ENCODE measurements around the gene SHKBP1. TPM values are rescaled to one million over a fixed set of nuclear protein-coding genes. Genes with fewer than 3 reads are reported as not detected.

SHKBP1 gene
- total RNA-seq, 1 experiment from 2014 or later: 92.9 TPM

- H3K18ac ChIP-seq (ENCODE audit: insufficient read length, low read depth, low read length): no peak overlapping the region
These were observed 25.7 kb upstream of the SHKBP1 start for GRCh38 chr19:40550951-40551350.

More at GRCh38 chr19:40550951-40551350, 25.7 kb upstream of the SHKBP1 start:
- Histone ChIP-seq H3K14ac (ENCODE audit: insufficient read depth, low read length) (no peak overlapping the region), H2BK120ac (ENCODE audit: low read depth, low read length, poor library complexity, severe bottlenecking) (no peak overlapping the region), H4K5ac (ENCODE audit: insufficient read length, low read depth, low read length) (no peak overlapping the region), H3K27ac (ENCODE audit: insufficient read length, low read depth, low read length) (no peak overlapping the region), H3K9me3 (ENCODE audit: control insufficient read depth, low read depth, low read length) (no peaks in the 10 kb centered on the region), H2BK12ac (ENCODE audit: insufficient read length, low read depth, low read length) (no peak overlapping the region), H3K79me1 (ENCODE audit: insufficient read depth, low read depth, low read length, poor library complexity, severe bottlenecking) (no peaks in the 10 kb centered on the region), H3K4ac (ENCODE audit: low read depth, low read length) (no peak overlapping the region), H2BK5ac (ENCODE audit: insufficient read length, low read length) (no peak overlapping the region), H3K79me2 (ENCODE audit: insufficient read depth, low read length) (no peaks in the 10 kb centered on the region), H4K91ac (ENCODE audit: insufficient read length, low read depth, low read length) (no peak overlapping the region), H2BK15ac (ENCODE audit: low read depth, low read length) (no peak overlapping the region), H2AK5ac (ENCODE audit: insufficient read length, low read length) (no peak overlapping the region), H3K9ac (ENCODE audit: extremely low read depth, insufficient read length, low read length) (no peak overlapping the region), H3K56ac (ENCODE audit: insufficient read length, low read depth, low read length) (no peak overlapping the region), H2BK20ac (ENCODE audit: low read depth, low read length, poor library complexity, severe bottlenecking) (no peak overlapping the region), H3K23ac (ENCODE audit: insufficient read length, low read depth, low read length) (no peak overlapping the region), H2AFZ (ENCODE audit: low read length) (no peak overlapping the region), H3K4me1 (ENCODE audit: insufficient read depth, low read length) (no peaks in the 10 kb centered on the region), H4K20me1 (ENCODE audit: control insufficient read depth, insufficient read depth, insufficient read length) (no peaks in the 10 kb centered on the region), H3K4me2 (ENCODE audit: insufficient read depth, insufficient read length, low read length) (no peak overlapping the region), H4K8ac (replicated peaks; ENCODE audit: insufficient read length, low read depth, low read length) (no peak overlapping the region), H3K27me3 (ENCODE audit: insufficient read depth, low read length) (peaks cover 4% of the 10 kb centered on the region; the same call in 1 of the 2 replicates), H3T11ph (ENCODE audit: low read length) (no peak overlapping the region), H3K23me2 (ENCODE audit: insufficient read length, low read depth, low read length, poor library complexity, severe bottlenecking) (peaks cover 5% of the 10 kb centered on the region)
- Mint-ChIP-seq H3K4me1 (peaks cover 10 to 32% of the 10 kb centered on the region in 2 experiments), H3K27me3 (ENCODE audit: low read depth) (peaks cover 78% of the 10 kb centered on the region), H3K27ac (no peak overlapping the region), H3K9me3 (peaks cover 8 to 9% of the 10 kb centered on the region in 2 experiments; a peak in 4 of 5 replicates), H3K36me3 (ENCODE audit: insufficient read depth in 1 of 3, low read depth in 3 of 3) (peaks cover 0 to 1% (median 0%) of the 10 kb centered on the region in 3 experiments; a peak in 1 of 7 replicates), H3K4me3 (no peak overlapping the region)
- no CpG with 5 or more reads among the region's 4 CpGs for WGBS (ENCODE audit: extremely low coverage, insufficient read length, low lambda C conversion rate)
- TF ChIP-seq, protein P1, sequence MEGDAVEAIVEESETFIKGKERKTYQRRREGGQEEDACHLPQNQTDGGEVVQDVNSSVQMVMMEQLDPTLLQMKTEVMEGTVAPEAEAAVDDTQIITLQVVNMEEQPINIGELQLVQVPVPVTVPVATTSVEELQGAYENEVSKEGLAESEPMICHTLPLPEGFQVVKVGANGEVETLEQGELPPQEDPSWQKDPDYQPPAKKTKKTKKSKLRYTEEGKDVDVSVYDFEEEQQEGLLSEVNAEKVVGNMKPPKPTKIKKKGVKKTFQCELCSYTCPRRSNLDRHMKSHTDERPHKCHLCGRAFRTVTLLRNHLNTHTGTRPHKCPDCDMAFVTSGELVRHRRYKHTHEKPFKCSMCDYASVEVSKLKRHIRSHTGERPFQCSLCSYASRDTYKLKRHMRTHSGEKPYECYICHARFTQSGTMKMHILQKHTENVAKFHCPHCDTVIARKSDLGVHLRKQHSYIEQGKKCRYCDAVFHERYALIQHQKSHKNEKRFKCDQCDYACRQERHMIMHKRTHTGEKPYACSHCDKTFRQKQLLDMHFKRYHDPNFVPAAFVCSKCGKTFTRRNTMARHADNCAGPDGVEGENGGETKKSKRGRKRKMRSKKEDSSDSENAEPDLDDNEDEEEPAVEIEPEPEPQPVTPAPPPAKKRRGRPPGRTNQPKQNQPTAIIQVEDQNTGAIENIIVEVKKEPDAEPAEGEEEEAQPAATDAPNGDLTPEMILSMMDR (conservative IDR thresholded peaks at IDR 0.05): no peak
- DNase-seq: no peak
